Nephron progenitor cell (in vitro differentiated cells): ENCODE measurements around the gene GPR162.

Experiments used
- DNase-seq: peaks from one replicate; pipeline ENCODE4 v3.0.0; 2021
- H3K27ac Mint-ChIP-seq: 2 replicates; pipeline ENCODE4 v1.8.0; 2021; ENCODE audit warnings: mild to moderate bottlenecking, moderate library complexity, mixed read lengths
- H3K27me3 Mint-ChIP-seq: 2 replicates; pipeline ENCODE4 v1.8.0; 2021; ENCODE audit warnings: mild to moderate bottlenecking, low read depth, mixed read lengths; ENCODE audit not compliant: poor library complexity
- H3K36me3 Mint-ChIP-seq: 2 replicates; pipeline ENCODE4 v1.8.0; 2021; ENCODE audit warnings: low read depth, mixed read lengths
- H3K4me1 Mint-ChIP-seq: 2 replicates; pipeline ENCODE4 v1.8.0; 2021; ENCODE audit warnings: mixed read lengths
- H3K4me3 Mint-ChIP-seq: 2 replicates; pipeline ENCODE4 v1.8.0; 2021; ENCODE audit warnings: mild to moderate bottlenecking, moderate library complexity, mixed read lengths
- H3K9me3 Mint-ChIP-seq: 2 replicates; pipeline ENCODE4 v1.8.0; 2021; ENCODE audit warnings: mild to moderate bottlenecking, moderate library complexity, mixed read lengths
- CTCF ChIP-seq: fragments of 200-600 bp; sonication (generic); IDR thresholded peaks from 2 replicates; pipeline ENCODE4 v1.5.0; 2021; ENCODE audit warnings: antibody characterized with exemption

Gene GPR162

GRCh38 chr12:6784296-6784695 lies 37.3 kb upstream of the GPR162 start:
- Mint-ChIP-seq H3K27me3 (peaks cover 3% of the 10 kb centered on the region), H3K27ac (no peak overlapping the region), H3K9me3 (no peaks in the 10 kb centered on the region), H3K4me3 (no peak overlapping the region), H3K36me3 (no peaks in the 10 kb centered on the region), H3K4me1 (peaks cover 46% of the 10 kb centered on the region)
- no peak for DNase-seq
- TF ChIP-seq CTCF = no peak

GRCh38 chr12:6784761-6785160 lies 36.9 kb upstream of the GPR162 start:
- Mint-ChIP-seq H3K4me3 (no peak overlapping the region), H3K36me3 (no peaks in the 10 kb centered on the region), H3K4me1 (peaks cover 46% of the 10 kb centered on the region), H3K27me3 (peaks cover 3% of the 10 kb centered on the region), H3K27ac (no peak overlapping the region), H3K9me3 (no peaks in the 10 kb centered on the region)
- no peak for DNase-seq
- no peak for TF ChIP-seq CTCF

- H3K27ac Mint-ChIP-seq = no peak overlapping the region
- H3K27me3 Mint-ChIP-seq = peaks cover 3% of the 10 kb centered on the region
- DNase-seq = no peak
- no peak overlapping the region for H3K4me3 Mint-ChIP-seq
- TF ChIP-seq CTCF = no peak
- no peaks in the 10 kb centered on the region for H3K9me3 Mint-ChIP-seq
- peaks cover 40% of the 10 kb centered on the region for H3K4me1 Mint-ChIP-seq
- H3K36me3 Mint-ChIP-seq = no peaks in the 10 kb centered on the region
These were observed 35.1 kb upstream of the GPR162 start for GRCh38 chr12:6786416-6787094.

GRCh38 chr12:6787309-6787708 lies 34.3 kb upstream of the GPR162 start:
- no peaks in the 10 kb centered on the region for H3K36me3 Mint-ChIP-seq
- H3K27ac Mint-ChIP-seq = no peak overlapping the region
- no peak for DNase-seq
- peaks cover 3% of the 10 kb centered on the region for H3K27me3 Mint-ChIP-seq
- no peaks in the 10 kb centered on the region for H3K9me3 Mint-ChIP-seq
- H3K4me3 Mint-ChIP-seq = no peak overlapping the region
- H3K4me1 Mint-ChIP-seq = peaks cover 43% of the 10 kb centered on the region
- no peak for TF ChIP-seq CTCF

GRCh38 chr12:6788972-6789924 lies 32.4 kb upstream of the GPR162 start, which contains the start of gene CD4:
TSS of gene CD4 (plus strand) at chr12:6789528. CDS start at chr12:6800139, 10,611 bp downstream.
- H3K4me3 Mint-ChIP-seq = no peak within 1 kb of the TSS
- H3K27ac Mint-ChIP-seq = no peak within 1 kb of the TSS
- TF ChIP-seq CTCF = no peak
- DNase-seq = no peak
- H3K27me3 Mint-ChIP-seq = peaks cover 3% of the 10 kb centered on the region
- H3K9me3 Mint-ChIP-seq = no peaks in the 10 kb centered on the region
- no peaks in the 10 kb centered on the region for H3K36me3 Mint-ChIP-seq
- peaks cover 44% of the 10 kb centered on the region for H3K4me1 Mint-ChIP-seq
